GM06990 (cell line): ENCODE measurements around the gene TMEM222.

Experiments used
- DNase-seq: peaks from one replicate; pipeline ENCODE4 v3.0.0-alpha.2; 2011; ENCODE audit not compliant: insufficient read length; ENCODE audit errors: extremely low read depth
- H3K27me3 ChIP-seq: replicated peaks from 2 replicates; pipeline ENCODE4 v1.6.0; 2011; ENCODE audit warnings: low read length; ENCODE audit not compliant: control insufficient read depth, insufficient read depth
- H3K36me3 ChIP-seq: 2 replicates; pipeline ENCODE4 v1.5.1; 2011; ENCODE audit warnings: low read length; ENCODE audit not compliant: control insufficient read depth, insufficient read depth
- H3K4me3 ChIP-seq: replicated peaks from 2 replicates; pipeline ENCODE4 v1.5.1; 2011; ENCODE audit warnings: low read depth, mild to moderate bottlenecking, control low read depth, low read length
- TF ChIP-seq, protein P1 (sequence below): IDR thresholded peaks from 2 replicates; pipeline ENCODE4 v1.5.1; 2011; ENCODE audit warnings: low read length, control low read depth, mild to moderate bottlenecking, inconsistent platforms; ENCODE audit not compliant: insufficient read depth, poor library complexity, severe bottlenecking

TMEM222 gene

DNA sequence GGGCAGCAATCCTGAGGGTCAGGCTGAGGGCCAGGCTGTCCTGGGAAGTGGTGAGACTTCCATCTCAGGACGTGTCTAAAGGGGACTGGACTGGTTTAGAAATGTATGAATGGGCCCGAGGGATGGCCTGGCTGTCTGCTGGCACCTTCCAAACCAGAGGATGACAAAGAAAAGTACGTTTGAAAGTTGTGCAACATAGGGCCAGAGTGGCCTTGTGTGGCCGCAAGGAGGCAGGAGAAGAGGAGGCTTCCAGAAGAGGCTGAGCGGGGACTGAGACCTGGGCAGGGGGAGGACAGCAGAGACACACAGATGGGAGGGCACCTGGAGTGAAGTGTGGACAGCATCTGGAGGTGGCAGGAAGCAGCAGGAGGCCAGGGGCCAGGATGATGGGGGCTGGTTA lies 17.2 kb downstream of the TMEM222 start:
- Histone ChIP-seq H3K27me3 (no peaks in the 10 kb centered on the region), H3K36me3 (peaks cover 19% of the 10 kb centered on the region), H3K4me3 (no peak overlapping the region)
- no peak for DNase-seq
- TF ChIP-seq, protein P1, sequence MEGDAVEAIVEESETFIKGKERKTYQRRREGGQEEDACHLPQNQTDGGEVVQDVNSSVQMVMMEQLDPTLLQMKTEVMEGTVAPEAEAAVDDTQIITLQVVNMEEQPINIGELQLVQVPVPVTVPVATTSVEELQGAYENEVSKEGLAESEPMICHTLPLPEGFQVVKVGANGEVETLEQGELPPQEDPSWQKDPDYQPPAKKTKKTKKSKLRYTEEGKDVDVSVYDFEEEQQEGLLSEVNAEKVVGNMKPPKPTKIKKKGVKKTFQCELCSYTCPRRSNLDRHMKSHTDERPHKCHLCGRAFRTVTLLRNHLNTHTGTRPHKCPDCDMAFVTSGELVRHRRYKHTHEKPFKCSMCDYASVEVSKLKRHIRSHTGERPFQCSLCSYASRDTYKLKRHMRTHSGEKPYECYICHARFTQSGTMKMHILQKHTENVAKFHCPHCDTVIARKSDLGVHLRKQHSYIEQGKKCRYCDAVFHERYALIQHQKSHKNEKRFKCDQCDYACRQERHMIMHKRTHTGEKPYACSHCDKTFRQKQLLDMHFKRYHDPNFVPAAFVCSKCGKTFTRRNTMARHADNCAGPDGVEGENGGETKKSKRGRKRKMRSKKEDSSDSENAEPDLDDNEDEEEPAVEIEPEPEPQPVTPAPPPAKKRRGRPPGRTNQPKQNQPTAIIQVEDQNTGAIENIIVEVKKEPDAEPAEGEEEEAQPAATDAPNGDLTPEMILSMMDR: no peak

DNA sequence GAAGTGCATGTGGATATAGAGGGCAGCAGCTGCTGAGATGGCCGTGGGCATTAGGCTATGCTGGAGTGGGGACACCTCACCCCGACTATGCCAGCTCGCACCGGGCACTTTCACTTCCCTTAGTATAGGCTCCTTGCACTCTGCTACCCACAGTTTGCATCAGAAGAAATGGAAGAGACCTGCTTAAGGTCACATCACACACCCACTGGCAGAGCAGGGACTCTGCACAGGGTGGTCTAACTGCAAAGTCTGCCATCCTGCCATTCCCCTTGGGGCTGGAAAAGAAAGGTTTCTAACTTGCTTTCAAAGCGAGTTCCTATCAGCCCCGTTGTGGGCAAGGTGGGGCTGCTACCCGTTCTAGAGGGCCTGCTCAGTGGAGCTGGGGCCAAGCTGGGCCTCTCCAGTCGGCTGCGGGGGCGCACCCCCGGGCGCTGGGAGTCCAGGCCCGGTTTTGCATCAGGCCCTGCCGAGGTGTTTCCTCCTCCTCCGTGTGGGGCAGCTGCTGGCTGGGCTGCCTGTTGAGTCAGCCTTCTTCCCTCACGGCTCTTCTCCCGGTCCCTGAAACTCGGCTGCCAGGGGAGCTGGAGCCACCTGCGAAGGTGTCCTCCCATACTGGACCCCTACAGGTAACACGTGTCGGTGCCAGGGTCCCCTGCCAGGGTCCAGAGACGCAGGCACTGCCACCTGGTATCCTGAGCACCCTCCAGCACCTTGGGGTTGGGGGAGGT lies 19.7 kb downstream of the TMEM222 start, which contains the start of gene SYTL1:
SYTL1 (plus strand) TSS at position 498 of the 728 bp plus-strand sequence. CDS start 3,313 bp downstream, outside the sequence.
- TF ChIP-seq, protein P1: no peak
- peak; percentile 84 for DNase-seq

DNA sequence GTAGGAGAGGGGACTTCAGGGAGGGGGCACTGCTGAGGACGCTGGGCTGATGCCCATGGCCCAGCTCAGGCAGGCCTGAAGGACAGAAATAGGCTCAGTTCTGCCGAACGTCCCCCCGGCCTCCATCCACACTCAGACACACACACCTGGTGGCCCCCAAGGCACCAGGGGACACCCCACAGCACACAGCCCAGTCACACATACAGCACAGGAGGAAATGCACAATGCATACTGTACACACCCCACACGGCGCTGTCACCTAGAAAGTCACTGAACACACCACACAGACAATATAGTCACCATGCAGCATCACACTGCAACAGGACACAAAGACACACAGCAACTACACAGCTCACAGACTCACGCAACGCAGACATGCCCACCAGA lies 20.4 kb downstream of the TMEM222 start:
- TF ChIP-seq, protein P1: peak; percentile 10
- H3K36me3 ChIP-seq: peaks cover 2% of the 10 kb centered on the region; the same call in 1 of the 2 replicates
- no peaks in the 10 kb centered on the region for H3K27me3 ChIP-seq
- DNase-seq: no peak
- H3K4me3 ChIP-seq: peak overlapping the region; percentile 76

More for the DNA sequence above, 19.7 kb downstream of the TMEM222 start, which contains the start of gene SYTL1:
- Histone ChIP-seq H3K27me3 (no peaks in the 10 kb centered on the region), H3K36me3 (peaks cover 3% of the 10 kb centered on the region), H3K4me3 (peak within 1 kb of the TSS; percentile 76)

DNA sequence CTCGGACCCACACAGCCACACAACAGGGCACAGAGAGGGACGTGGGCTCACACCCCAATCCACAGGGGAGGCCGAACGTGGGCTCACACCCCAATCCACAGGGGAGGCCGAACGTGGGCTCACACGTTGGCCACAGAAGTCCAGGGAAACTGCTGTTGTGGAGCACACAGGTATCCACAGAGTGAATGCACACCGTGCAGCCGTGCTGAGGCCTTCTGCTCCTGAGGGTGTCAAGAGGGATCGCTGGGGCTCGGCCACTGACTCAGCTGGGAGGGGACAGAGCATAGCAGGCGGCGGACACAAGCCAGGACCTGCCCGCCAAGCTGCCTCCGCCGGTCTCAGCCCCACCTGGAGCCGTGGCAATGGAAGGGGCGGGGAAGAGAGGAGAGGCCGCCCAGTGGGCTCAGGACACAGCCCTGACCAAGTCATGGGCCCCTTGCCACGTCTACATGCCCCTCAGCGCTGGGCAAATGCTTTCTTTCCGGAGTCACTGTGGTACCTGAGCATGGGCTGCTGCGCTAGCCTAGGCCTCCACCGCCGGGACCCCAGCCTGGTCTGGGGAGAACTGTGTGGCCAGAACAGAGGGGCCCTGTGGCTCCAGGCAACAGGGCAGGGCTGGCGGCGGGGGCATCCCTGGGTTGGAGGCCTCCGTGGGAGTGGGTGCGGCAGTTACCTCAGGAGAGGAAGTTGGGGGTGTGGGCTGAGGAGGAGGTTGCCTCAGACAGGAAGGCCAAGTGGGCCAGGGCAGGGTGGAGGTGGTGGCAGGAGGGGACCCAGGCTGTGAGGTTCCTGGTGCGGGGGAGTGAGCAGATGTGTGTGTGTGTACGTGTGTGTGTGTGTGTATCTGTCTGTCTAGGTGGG lies 21.0 kb downstream of the TMEM222 start:
- Histone ChIP-seq H3K36me3 (peaks cover 2% of the 10 kb centered on the region), H3K27me3 (no peaks in the 10 kb centered on the region), H3K4me3 (peak overlapping the region; percentile 76)
- peak; percentile 66 for DNase-seq
- TF ChIP-seq, protein P1: no peak

DNA sequence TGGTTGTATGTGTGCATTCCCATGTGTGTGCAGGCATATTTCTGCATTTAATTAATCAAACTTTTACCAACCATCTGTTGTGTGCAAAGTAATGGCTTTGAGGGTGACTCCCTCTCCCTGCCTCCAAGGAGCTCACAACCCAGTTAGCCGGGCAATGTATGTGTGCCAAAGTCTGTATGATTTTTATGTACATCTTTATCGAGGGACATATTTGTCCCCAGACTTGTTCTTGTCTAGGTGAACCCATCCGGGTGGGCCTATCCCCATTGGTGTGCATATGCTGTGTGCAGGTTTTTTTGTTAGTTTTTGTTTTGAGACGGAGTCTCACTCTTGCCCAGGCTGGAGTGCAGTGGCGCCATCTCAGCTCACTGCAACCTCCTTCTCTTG lies 21.7 kb downstream of the TMEM222 start:
- DNase-seq: no peak
- H3K4me3 ChIP-seq: peak overlapping the region; percentile 76
- H3K27me3 ChIP-seq: no peaks in the 10 kb centered on the region
- TF ChIP-seq, protein P1: no peak
- no peaks in the 10 kb centered on the region; the same call in none of the 2 replicates for H3K36me3 ChIP-seq
